Ectodermal cell (in vitro differentiated cells): ENCODE results near the gene PSMF1.
"Not testable (repeated sequence)": the region's sequence is repeated elsewhere in the genome, so short reads cannot be mapped to it uniquely, and the experiment has no call there.

Experiments used
- H3K27ac ChIP-seq: 2 replicates; pipeline ENCODE4 v1.7.0; 2013; ENCODE audit warnings: mild to moderate bottlenecking, low read depth, low read length; ENCODE audit not compliant: insufficient read depth, poor library complexity, severe bottlenecking
- H3K27me3 ChIP-seq: 2 replicates; pipeline ENCODE4 v1.7.0; 2013; ENCODE audit warnings: mild to moderate bottlenecking, low read length; ENCODE audit not compliant: insufficient read depth, control insufficient read depth, poor library complexity, severe bottlenecking
- H3K36me3 ChIP-seq: one replicate; pipeline ENCODE4 v1.7.0; 2013; ENCODE audit warnings: low read length; ENCODE audit not compliant: control insufficient read depth, insufficient read depth
- H3K4me1 ChIP-seq: one replicate; pipeline ENCODE4 v1.7.0; 2013; ENCODE audit warnings: low read length; ENCODE audit not compliant: control insufficient read depth, insufficient read depth
- H3K4me3 ChIP-seq: 2 replicates; pipeline ENCODE4 v1.7.0; 2013; ENCODE audit warnings: low read depth, low read length, control low read depth; ENCODE audit not compliant: insufficient read depth
- H3K9me3 ChIP-seq: 2 replicates; pipeline ENCODE4 v1.7.0; 2013; ENCODE audit warnings: mild to moderate bottlenecking, low read length, moderate library complexity; ENCODE audit not compliant: control insufficient read depth
- WGBS, 2 experiments: methylation state at CpG; one replicate each; pipeline ENCODE4 v1.1.7; 2013; ENCODE audit warnings: missing lambda C conversion rate in 2 of 2; 5-methylcytosine and 5-hydroxymethylcytosine counted together

The PSMF1 gene

DNA sequence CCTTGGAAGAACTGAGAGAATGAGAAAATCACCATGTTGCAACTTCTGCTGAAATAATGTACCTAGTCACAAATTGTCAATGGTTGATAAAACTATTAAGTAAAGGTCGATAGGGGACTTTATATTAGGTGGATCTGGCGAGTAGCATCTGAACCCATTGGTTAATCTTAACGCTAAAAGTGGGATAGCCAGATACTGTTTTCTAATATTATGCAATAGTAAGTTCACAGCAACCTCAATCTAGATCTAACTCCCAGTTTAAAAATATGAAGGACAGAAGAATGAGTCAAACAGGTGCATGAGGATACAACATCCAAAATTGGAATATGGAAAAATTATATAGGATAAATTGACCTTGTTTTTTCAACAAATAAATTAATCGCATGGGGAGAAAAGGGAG lies 18.8 kb downstream of the PSMF1 start:
- no peak overlapping the region for H3K4me3 ChIP-seq
- H3K27me3 ChIP-seq = no peaks in the 10 kb centered on the region
- H3K27ac ChIP-seq = no peak overlapping the region
- WGBS, 2 experiments = 99 to 100% methylated on average over 3 to 4 of the region's 4 CpGs
- H3K4me1 ChIP-seq = no peaks in the 10 kb centered on the region
- H3K36me3 ChIP-seq = peaks cover 36% of the 10 kb centered on the region
- H3K9me3 ChIP-seq = no peaks in the 10 kb centered on the region

DNA sequence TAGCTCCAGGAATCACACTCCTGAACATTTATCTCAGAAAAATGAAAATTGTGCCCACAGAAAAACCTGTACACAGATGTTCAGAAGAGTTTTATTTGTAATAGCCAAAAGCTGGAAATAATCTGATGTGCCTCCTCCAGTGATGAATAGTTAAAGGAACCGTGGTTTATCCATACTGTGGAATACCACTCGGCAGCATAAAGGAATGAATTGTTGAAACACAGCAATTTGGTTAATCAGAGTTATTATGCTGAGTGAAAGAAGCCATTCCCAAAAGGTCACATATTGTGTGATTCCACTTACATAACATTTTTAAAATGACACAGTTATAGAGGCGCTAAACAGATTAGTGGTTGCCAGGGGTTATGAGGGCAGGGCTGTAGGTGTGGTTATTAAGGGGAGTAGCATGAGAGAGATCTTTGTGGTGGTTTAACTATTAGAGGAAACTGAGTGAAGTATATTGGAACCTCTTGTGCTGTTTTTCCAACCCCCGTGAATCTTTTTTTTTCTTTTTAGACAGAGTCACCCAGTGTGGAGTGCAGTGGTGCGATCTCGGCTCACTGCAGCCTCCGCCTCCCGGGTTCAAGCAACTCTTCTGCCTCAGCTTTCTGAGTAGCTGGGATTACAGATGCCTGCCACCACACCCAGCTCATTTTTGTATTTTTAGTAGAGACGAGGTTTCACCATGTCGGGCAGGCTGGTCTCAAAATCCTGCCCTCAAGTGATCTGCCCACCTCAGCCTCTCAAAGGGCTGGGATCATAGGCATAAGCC lies 26.2 kb downstream of the PSMF1 start:
- Histone ChIP-seq H3K4me3 (no peak overlapping the region), H3K27ac (no peak overlapping the region), H3K27me3 (no peaks in the 10 kb centered on the region), H3K4me1 (no peaks in the 10 kb centered on the region), H3K9me3 (no peaks in the 10 kb centered on the region), H3K36me3 (peaks cover 6% of the 10 kb centered on the region)
- WGBS, 2 experiments = 89 to 91% methylated on average over 10 of the region's 10 CpGs

DNA sequence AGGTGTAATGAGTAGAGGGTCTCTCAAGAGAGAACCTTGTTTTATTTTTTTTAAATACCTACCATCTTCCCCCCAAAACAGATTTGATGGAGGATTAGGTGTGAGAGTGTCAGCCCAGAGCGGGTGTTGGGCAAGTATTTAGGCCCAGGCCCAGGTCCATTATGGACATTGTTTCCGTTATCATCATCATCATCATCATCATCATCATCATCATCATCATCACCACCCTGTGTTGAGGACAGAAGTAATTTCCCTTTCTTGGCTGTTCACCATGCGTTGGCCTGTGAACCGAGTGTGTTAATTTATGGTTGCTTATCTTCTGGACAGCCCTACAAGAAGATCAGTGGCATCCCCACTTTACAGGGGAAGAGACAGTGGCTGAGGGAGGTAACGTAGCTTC lies 28.6 kb downstream of the PSMF1 start:
- Histone ChIP-seq H3K27ac (no peak overlapping the region), H3K4me1 (no peaks in the 10 kb centered on the region), H3K4me3 (no peak overlapping the region), H3K27me3 (no peaks in the 10 kb centered on the region), H3K9me3 (no peaks in the 10 kb centered on the region), H3K36me3 (no peaks in the 10 kb centered on the region)
- WGBS, 2 experiments = 93 to 99% methylated on average over 5 of the region's 5 CpGs

DNA sequence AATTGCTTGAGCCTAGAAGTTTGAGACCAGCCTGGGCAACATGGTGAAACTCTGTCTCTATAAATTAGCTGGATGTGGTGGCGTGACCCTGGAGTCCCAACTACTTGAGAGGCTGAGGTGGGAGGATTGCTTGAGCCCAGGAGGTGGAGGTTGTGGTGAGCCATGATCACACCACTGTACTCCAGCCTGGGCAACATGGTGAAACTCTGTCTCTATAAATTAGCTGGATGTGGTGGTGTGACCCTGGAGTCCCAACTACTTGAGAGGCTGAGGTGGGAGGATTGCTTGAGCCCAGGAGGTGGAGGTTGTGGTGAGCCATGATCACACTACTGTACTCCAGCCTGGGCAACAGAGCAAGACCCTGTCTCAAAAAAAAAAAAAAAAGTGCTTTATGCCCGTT lies 31.4 kb downstream of the PSMF1 start:
- not testable (repeated sequence) for H3K9me3 ChIP-seq, H3K4me3 ChIP-seq, H3K4me1 ChIP-seq, H3K36me3 ChIP-seq, H3K27me3 ChIP-seq, H3K27ac ChIP-seq
- WGBS, 2 experiments = 50 to 67% methylated on average over 1 of the region's 2 CpGs

DNA sequence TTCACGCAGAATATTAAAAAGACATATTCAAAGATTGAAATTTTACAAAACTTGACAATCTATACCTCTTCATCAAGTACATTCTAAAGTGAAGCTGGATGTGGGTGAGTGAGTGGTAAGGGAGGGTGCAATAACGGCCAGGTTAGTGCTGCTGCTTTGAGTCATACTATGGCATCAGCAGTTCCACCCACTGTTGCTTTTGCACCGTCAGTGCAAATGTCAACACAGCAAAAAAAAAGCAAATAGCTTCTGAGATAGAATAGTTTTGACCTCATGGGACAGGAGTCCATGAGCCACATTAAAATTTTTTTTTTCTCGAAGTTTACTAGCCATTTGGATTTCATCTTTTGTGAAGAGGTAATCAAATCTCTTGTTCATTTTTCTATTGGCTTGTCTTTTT lies 31.8 kb downstream of the PSMF1 start:
- Histone ChIP-seq H3K4me1 (no peaks in the 10 kb centered on the region), H3K27me3 (no peaks in the 10 kb centered on the region), H3K4me3 (no peak overlapping the region), H3K27ac (no peak overlapping the region), H3K9me3 (no peaks in the 10 kb centered on the region), H3K36me3 (no peaks in the 10 kb centered on the region)
- WGBS, 2 experiments = 95 to 97% methylated on average over 3 of the region's 4 CpGs

DNA sequence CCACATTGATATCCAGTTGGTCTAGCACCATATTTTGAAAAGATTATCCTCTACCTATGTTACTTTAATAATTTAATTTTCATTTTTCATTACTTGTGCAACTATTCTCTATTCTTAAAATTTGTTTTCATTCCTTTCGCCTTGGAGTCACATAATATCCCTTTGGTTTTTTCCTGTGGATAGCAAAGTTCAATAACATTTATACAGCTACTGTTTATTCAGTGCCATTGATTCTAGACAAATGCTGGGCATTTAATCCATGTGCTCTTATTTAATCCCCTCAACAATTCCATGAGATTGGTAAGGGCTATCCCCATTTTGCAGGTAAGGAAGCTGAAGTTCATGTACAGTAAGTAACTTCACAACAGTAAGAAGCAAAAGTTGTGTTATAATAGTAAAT lies 32.6 kb downstream of the PSMF1 start:
- H3K9me3 ChIP-seq = no peaks in the 10 kb centered on the region
- no peaks in the 10 kb centered on the region for H3K36me3 ChIP-seq
- no peaks in the 10 kb centered on the region for H3K4me1 ChIP-seq
- H3K4me3 ChIP-seq = no peak overlapping the region
- no peak overlapping the region for H3K27ac ChIP-seq
- no peaks in the 10 kb centered on the region for H3K27me3 ChIP-seq
- 82 to 89% methylated on average over 1 of the region's 1 CpG for WGBS, 2 experiments

DNA sequence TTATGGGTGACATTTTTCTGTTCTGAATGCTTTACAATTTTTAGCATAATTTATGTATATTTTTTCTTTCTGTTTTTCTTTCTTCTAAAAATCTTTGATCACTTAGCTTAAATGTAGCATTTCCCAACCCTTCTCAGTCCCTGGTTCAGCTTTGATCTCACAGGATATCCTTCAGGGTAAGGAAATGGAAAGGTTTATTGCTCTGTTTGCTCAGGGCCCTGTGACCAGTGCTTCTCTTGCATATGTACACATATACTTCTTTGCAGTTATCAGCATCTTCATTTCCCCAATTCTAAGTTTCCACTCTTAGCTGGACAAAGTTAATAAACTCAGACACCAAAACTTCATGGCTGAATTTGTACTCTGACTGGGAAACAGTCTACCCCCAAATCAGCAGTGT lies 35.8 kb downstream of the PSMF1 start:
- no peaks in the 10 kb centered on the region for H3K4me1 ChIP-seq
- no peak overlapping the region for H3K27ac ChIP-seq
- no peaks in the 10 kb centered on the region for H3K9me3 ChIP-seq
- H3K4me3 ChIP-seq = no peak overlapping the region
- H3K27me3 ChIP-seq = no peaks in the 10 kb centered on the region
- H3K36me3 ChIP-seq = no peaks in the 10 kb centered on the region

DNA sequence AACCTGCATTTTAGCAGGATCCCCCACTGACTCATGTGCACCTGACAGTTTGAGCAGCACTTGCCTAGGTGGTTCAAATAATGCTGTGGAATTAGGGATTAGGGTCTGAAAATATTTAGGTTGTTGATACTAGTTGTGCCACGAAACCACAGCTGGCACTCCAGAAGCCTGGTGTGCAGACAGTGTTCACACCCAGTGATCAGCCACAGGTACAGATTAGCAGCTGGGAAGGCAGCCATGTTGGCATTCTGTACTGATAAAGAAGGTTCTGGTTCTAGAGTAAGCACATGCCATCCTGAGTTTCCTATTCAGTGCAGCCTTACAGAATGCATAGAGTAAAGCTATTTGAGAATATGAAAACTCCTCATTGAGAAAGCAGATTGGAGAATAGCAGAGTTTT lies 36.3 kb downstream of the PSMF1 start:
- no peaks in the 10 kb centered on the region for H3K9me3 ChIP-seq
- H3K27me3 ChIP-seq = no peaks in the 10 kb centered on the region
- no peak overlapping the region for H3K4me3 ChIP-seq
- H3K27ac ChIP-seq = no peak overlapping the region
- H3K4me1 ChIP-seq = no peaks in the 10 kb centered on the region
- 91 to 95% methylated on average over 1 of the region's 1 CpG for WGBS, 2 experiments
- no peaks in the 10 kb centered on the region for H3K36me3 ChIP-seq

DNA sequence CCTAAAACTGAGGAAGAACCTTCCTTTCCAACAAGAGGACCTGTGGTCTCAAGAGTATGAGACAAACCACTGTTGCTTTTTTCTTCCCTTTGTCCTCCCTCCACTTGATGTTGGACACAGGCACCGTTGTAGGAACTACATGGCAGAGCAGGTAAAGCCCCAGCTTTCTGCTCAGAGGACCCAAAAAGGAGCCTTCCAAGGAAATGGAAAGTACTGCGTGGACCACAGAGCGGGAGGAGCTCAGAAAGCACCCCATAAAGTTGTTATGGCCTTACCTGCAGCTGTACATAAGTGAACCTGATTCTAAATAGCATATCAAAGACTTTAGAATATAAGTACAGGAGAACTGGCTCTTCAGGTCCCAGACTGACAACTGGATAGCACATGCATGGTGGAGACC lies 36.9 kb downstream of the PSMF1 start:
- H3K27ac ChIP-seq = no peak overlapping the region
- H3K36me3 ChIP-seq = no peaks in the 10 kb centered on the region
- no peaks in the 10 kb centered on the region for H3K27me3 ChIP-seq
- no peak overlapping the region for H3K4me3 ChIP-seq
- no peaks in the 10 kb centered on the region for H3K4me1 ChIP-seq
- 79 to 82% methylated on average over 3 of the region's 3 CpGs for WGBS, 2 experiments
- H3K9me3 ChIP-seq = no peaks in the 10 kb centered on the region

DNA sequence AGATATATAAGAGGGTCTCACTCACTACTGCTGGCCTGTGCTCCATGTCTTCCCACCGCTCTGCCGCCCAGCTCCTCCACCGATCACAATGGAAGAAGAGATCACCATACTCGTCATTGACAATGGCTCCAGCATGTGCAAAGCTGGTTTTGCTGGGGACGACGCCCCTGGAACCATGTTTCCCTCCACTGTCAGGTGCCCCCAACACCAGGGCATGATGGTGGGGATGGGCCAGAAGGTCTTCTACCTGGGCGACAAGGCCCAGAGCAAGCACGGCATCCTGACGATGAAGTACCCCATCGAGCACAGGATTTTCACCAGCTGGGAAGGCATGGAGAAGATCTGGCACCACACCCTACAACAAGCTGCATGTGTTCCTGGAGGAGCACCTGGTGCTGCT lies 42.1 kb downstream of the PSMF1 start:
- 95 to 98% methylated on average over 10 of the region's 10 CpGs for WGBS, 2 experiments
- no peaks in the 10 kb centered on the region for H3K9me3 ChIP-seq
- H3K27me3 ChIP-seq = no peaks in the 10 kb centered on the region
- H3K4me3 ChIP-seq = no peak overlapping the region
- H3K27ac ChIP-seq = no peak overlapping the region
- no peaks in the 10 kb centered on the region for H3K4me1 ChIP-seq
- peaks cover 14% of the 10 kb centered on the region for H3K36me3 ChIP-seq

DNA sequence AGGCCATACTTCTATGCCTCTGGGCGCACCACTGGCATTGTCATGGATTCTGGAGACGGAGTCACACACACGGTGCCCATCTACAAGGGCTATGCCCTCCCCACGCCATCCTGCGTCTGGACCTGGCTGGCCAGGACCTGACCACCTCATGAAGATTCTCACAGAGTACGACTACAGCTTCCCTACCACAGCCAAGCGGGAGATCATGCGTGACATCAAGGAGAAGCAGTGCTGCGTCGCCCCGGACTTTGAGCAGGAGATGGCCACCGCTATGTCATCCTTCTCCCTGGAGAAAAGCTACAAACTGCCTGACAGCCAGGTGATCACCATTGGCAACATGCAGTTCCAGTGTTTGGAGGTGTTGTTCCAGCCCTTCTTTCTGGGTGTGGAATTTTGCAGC lies 42.6 kb downstream of the PSMF1 start:
- Histone ChIP-seq H3K27ac (no peak overlapping the region), H3K36me3 (peaks cover 15% of the 10 kb centered on the region), H3K4me3 (no peak overlapping the region), H3K9me3 (no peaks in the 10 kb centered on the region), H3K27me3 (no peaks in the 10 kb centered on the region), H3K4me1 (no peaks in the 10 kb centered on the region)
- 95 to 96% methylated on average over 12 of the region's 12 CpGs for WGBS, 2 experiments
